ENCODE data around the gene C13orf42. TPM values are rescaled to one million over a fixed set of nuclear protein-coding genes. Genes with fewer than 3 reads are reported as not detected.

C13orf42 gene
- total and polyA plus RNA-seq, 2 experiments from 2014 or later, result 9.4 to 96.5 TPM

- no peak for TF ChIP-seq CTCF (conservative IDR thresholded peaks at IDR 0.05; ENCODE audit: low read depth in 2 of 2)
- no peak for TF ChIP-seq ZNF462 (CRISPR knock-in tag; IDR thresholded peaks at IDR 0.05)
- TF ChIP-seq ZNF114 (CRISPR knock-in tag; IDR thresholded peaks at IDR 0.05), result no peak
- no peak for TF ChIP-seq JUNB (IDR thresholded peaks at IDR 0.05; ENCODE audit: unreplicated experiment)
- no peak for TF ChIP-seq EZH2 (IDR thresholded peaks at IDR 0.05; ENCODE audit: low read depth, unreplicated experiment)
Observed at GRCh38 chr13:51071493-51071892, 39.6 kb downstream of the C13orf42 start (continued).

- peaks cover 8% of the 10 kb centered on the region; the same call in 1 of the 2 replicates for H3K4me1 ChIP-seq (ENCODE audit: insufficient read depth)
- H3K36me3 ChIP-seq (ENCODE audit: insufficient read depth), result no peaks in the 10 kb centered on the region
- H3K4me3 ChIP-seq, result no peak overlapping the region
- H3K4me2 ChIP-seq, result no peak overlapping the region
- 0 out of 2 replicates have a peak, but pooled peaks cover 3% of the 10 kb centered on the region for H3F3A ChIP-seq (replicated peaks; ENCODE audit: low read depth)
- H3K79me2 ChIP-seq (replicated peaks; ENCODE audit: insufficient read depth), result no peaks in the 10 kb centered on the region
- Mint-ChIP-seq H3K4me3 (no peak overlapping the region), H3K4me1 (peaks cover 19% of the 10 kb centered on the region), H3K27ac (no peak overlapping the region), H3K36me3 (ENCODE audit: low read depth) (no peaks in the 10 kb centered on the region), H3K27me3 (ENCODE audit: insufficient read depth, low read depth, poor library complexity) (peaks cover 4% of the 10 kb centered on the region), H3K9me3 (peaks cover 10% of the 10 kb centered on the region; the same call in 2 of the 3 replicates)
- H3K27me3 ChIP-seq (ENCODE audit: insufficient read depth), result no peaks in the 10 kb centered on the region
- DNase-seq (ENCODE audit: low spot score) (peak; percentile 95), ATAC-seq (peak; percentile 91)
- no peak for TF ChIP-seq ZNF114 (CRISPR knock-in tag; IDR thresholded peaks at IDR 0.05)
- TF ChIP-seq CTCF (conservative IDR thresholded peaks at IDR 0.05; ENCODE audit: low read depth in 2 of 2), result peak; percentile 99
- no peaks in the 10 kb centered on the region for H4K20me1 ChIP-seq (replicated peaks; ENCODE audit: insufficient read depth)
- no peak overlapping the region for H2AFZ ChIP-seq
- peaks cover 4% of the 10 kb centered on the region; the same call in 1 of the 2 replicates for H3K9me2 ChIP-seq (ENCODE audit: insufficient read depth)
- H3K27ac ChIP-seq (ENCODE audit: low read depth), result no peak overlapping the region
Observed at GRCh38 chr13:51070005-51070649, 40.9 kb downstream of the C13orf42 start.

Data from GM23338 (cell line).